ENCODE measurements around the gene GTPBP8. TPM values are rescaled to one million over a fixed set of nuclear protein-coding genes. Genes with fewer than 3 reads are reported as not detected.

Gene GTPBP8
- total RNA-seq (2014; rRNA removed; shearing (Covaris generic)), result 48.9 and 55.3 TPM in 2 replicates

DNA sequence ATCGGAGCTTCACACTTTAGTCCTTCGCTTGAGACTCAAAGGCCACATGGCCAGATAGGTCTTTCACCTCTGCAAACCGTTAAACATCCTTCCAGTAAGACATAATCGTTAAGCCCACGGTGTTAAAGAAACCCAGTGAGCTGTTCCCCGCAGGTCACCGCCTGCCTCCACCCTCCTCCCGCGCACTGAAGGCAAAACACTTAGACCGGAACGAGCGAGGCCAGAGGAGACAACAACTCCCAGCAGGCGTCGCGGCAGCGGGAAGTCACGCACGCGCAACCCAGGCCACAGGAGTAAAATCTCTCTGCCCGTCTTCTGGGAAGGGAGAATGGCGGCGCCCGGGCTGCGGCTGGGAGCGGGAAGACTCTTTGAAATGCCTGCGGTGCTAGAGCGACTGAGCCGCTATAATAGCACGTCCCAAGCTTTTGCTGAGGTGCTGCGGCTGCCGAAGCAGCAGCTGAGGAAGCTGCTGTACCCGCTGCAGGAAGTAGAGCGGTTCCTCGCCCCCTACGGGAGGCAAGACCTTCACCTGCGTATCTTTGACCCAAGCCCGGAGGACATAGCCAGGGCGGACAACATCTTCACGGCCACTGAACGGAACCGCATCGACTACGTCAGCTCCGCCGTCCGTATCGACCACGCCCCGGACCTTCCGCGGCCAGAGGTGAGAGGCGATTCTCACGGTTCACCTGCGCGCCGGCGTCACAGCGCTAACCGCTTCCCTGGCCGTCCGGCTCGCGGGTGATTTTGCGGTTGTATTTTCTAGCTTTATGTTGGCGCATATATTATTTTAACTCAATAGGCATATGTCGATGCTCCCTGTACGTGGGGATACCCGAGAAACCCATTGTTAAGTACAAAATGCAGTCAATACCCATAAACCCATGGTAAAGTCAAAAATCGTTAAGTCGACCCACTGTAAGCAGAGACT, at the start of gene GTPBP8:
GTPBP8 (plus strand) TSS at position 313 of the 931 bp plus-strand sequence; CDS start at position 329, 16 bp downstream.
- peak; percentile 94 for DNase-seq (ENCODE audit: low read depth)

DNA sequence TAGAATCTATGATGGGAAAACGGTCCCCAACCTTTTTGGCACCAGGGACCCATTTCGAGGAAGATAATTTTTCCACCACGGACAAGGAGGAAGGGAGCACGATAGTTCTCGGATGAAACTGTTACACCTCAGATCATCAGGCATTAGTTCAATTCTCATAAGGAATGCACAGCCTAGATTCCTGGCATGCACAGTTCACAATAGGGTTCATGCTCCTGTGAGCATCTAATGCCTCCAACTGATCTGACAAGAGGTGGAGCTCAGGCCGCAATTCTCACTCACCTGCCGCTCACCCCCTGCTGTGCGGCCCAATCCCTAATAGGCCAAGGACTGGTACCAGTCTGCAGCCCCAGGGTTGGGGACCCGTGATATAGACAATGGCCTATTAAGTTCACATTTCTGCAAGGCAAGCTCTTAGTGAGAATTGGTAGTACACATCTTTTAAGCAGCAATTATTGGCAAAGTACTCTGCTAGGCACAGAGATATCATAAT, 42.4 kb upstream of the GTPBP8 start:
- DNase-seq (ENCODE audit: low read depth), result no peak

GRCh38 chr3:112956351-112956750, 34.4 kb upstream of the GTPBP8 start:
- DNase-seq (ENCODE audit: low read depth), result no peak

- no peak for DNase-seq (ENCODE audit: low read depth)
These were observed 31.8 kb upstream of the GTPBP8 start for GRCh38 chr3:112958811-112959560.

GRCh38 chr3:112963683-112964082, 27.1 kb upstream of the GTPBP8 start:
- no peak for DNase-seq (ENCODE audit: low read depth)

GRCh38 chr3:112965656-112966055, 25.1 kb upstream of the GTPBP8 start:
- DNase-seq (ENCODE audit: low read depth), result no peak

- DNase-seq (ENCODE audit: low read depth), result no peak
These were observed 24.2 kb upstream of the GTPBP8 start for GRCh38 chr3:112966633-112967032.

DNA sequence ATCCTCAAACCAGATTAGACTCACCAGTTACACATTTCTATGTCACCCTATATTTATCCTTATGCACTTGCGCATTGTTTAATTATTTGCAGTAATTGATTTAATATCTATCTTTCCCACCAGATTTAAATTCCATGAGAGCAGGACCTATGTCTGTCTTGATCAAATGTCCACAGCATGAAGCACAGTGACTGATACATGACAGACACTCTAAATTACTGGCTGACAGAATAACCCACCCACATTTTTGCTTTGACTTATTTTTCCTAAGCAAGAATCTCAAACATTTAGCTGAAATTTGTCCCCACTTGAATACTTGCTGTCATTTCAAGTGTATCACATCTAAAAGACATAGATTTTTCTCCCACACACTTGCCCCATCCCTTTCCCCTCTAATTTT, 23.4 kb upstream of the GTPBP8 start:
- no peak for DNase-seq (ENCODE audit: low read depth)

GRCh38 chr3:112967828-112968227, 23.0 kb upstream of the GTPBP8 start:
- DNase-seq (ENCODE audit: low read depth), result no peak

DNA sequence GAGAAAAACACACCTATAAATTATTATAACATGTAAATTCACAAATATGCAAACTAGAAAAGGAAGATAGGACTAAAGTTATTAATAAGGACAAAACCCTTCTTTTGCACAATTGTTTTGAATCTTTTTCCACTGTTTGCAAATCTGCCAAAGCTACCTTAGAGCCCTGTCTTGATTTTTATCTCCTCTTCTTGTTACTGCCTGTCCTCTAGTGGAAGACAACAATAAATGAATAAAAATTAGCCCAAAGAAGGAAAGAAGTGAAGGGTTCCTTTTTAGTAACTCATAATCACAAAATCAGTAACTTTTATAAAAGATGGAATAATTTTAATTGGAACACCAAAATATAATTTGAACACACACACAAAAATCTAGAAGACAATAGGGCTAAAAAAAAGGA, 18.6 kb upstream of the GTPBP8 start:
- DNase-seq (ENCODE audit: low read depth), result no peak

DNA sequence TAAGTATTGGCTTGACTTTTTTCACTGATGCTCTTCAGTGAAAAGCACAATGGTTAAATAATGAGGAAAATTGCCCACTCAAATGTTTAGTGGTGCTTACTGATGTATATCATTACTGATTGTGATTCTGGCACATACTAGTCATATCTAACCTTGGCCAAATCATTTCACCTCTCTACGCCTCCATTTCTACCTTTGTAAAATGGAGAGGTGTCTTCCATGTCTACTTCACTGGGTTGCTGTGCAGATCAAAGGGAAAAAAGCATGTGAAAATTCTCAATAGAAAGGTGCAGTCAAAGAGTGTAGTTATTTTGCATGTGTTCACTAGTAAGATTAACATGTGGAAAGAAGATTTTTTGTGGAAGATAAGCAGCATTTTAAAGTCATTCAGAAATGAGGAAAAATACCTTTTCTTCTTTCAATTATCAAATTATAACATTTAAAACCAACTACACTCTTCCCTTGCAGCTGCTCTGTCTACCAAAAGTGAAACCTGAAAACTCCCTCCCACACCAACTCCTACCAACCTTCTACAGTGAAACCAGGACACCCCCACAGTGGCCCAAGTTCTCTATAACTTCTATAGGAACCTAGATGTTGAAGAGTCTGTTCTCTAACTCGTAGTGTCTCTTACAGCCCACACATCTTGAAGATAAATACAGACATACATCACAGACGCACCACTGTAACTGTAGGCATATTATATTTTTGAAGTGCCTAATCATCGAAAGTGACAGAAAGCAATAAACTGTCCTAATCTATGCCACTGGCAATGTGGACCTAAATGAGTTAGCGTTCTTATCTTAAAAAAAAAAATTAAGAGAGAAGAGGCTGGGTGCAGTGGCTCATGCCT, 17.2 kb upstream of the GTPBP8 start:
- no peak for DNase-seq (ENCODE audit: low read depth)

DNA sequence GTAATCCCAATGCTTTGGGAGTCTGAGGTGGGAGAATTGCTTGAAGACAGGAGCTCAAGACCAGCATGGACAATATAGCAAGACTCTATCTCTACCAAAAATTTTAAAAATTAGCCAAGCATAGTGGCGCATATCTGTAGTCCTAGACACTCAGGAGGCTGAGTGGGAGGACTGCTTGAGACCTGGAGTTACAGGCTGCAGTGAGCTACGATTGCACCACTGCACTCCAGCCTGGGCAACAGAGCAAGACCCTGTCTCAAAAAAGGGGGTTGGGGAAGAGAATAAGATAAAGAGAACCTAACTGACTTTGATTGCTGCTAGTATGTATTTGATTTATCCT, 16.6 kb upstream of the GTPBP8 start:
- DNase-seq (ENCODE audit: low read depth), result no peak

DNA sequence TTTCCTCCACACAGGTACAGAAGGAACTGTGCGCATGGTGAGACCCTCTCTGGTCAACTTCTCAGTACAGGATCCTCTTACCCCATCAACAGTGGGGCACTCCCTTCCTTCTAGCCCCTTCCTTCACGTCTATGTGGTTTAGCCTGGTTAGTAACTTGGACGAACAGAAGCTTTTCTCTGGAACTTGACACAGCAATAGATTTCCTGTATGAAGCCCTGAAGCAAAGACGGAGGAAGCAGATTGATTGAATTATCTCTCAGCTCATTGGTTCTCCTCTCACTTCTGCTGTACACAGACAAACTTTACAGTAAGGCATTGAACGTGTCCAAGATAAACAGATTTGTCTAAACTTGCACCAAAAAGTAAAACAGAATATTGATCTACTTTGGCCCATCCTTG, 15.9 kb upstream of the GTPBP8 start, which contains the start of gene CD200R1:
CD200R1 (minus strand) TSS at position 210 of the 400 bp plus-strand sequence. CDS start 246 bp downstream, outside the sequence.
- no peak for DNase-seq (ENCODE audit: low read depth)

GRCh38 chr3:112976001-112976400, 14.8 kb upstream of the GTPBP8 start:
- peak; percentile 47 for DNase-seq (ENCODE audit: low read depth)

DNA sequence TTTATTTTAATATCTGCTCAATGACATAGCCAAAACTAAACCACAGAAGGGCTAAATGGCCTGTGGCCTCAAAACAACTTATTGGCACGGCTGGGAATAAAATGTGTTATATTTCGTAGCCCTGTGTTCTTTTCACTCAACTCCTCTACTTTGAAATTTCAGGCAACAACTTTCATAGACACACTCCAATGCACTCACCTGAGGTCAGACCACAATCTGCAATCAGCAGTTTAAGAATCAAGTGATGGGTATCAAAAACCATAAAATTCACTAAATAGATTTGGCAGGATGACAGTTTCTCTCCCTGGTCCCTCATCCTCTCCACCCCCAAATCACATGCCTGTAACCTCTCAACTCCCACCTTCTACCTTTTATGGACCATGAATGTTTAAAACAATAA, 13.8 kb upstream of the GTPBP8 start:
- no peak for DNase-seq (ENCODE audit: low read depth)

DNA sequence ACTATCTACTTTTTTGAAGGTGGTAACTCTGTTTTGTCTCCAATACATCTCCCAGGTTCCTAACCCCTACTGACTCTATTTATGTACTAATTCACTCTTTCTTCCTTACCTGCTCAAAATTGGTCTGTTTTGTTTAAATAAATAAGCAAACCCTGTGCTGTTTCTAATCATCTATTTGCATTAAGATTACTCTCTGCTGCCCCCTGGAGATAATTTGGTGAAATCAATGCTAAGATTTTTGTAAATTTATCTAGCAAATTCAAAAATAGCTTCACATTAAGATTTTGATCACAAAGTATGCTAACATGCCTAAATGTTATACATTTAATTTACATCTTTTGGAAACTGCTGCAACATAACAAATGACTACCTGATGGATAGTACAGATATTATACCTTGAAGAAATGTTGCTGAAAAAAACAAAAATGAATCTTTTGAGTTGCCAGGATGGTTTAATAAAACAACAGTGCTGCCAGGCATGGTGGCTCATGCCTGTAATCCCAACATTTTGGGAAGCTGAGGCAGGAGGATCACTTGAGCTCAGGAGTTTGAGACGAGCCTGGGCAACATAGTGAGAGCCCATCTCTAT, 11.4 kb upstream of the GTPBP8 start:
- DNase-seq (ENCODE audit: low read depth), result peak; percentile 50

DNA sequence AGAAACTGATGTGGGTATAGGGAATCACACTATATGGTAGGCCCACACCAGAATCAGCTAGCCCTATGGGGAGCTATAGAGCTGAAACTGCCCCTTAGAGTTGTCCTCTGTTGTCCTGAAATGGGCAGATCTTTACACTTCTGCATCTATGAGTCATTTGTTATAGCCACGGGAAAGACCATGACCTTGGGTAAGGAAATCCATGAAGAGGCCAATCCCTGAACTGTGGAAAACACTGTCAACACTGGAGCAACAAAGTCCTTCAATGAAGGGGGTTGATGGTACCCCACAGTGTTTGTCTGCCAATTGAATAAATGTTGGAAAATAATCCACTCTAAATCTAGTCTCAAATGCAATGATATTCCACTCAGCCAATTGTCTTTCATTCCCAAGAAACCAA, 10.7 kb upstream of the GTPBP8 start:
- DNase-seq (ENCODE audit: low read depth), result peak; percentile 17

- DNase-seq (ENCODE audit: low read depth), result no peak
These were observed 8.1 kb upstream of the GTPBP8 start for GRCh38 chr3:112982710-112983109.

DNA sequence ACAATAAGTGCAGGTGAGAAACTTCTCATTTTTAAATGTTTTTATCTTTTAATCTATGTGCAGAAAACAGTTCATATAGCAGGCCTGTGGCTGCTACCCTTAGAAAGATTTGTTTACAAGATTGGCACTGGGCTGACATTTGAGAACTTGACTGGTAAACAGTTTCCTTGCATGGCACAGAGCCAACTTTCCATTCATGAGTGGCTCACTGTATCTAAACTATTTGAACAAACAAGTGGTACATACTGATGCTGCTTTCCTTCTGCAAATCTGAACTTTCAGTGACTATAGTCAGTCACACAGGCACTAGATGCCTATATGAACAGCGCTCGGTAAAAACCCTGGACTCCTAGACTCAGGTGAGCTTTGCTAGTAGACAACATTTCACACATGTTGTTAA, 6.3 kb upstream of the GTPBP8 start:
- DNase-seq (ENCODE audit: low read depth), result peak; percentile 66

DNA sequence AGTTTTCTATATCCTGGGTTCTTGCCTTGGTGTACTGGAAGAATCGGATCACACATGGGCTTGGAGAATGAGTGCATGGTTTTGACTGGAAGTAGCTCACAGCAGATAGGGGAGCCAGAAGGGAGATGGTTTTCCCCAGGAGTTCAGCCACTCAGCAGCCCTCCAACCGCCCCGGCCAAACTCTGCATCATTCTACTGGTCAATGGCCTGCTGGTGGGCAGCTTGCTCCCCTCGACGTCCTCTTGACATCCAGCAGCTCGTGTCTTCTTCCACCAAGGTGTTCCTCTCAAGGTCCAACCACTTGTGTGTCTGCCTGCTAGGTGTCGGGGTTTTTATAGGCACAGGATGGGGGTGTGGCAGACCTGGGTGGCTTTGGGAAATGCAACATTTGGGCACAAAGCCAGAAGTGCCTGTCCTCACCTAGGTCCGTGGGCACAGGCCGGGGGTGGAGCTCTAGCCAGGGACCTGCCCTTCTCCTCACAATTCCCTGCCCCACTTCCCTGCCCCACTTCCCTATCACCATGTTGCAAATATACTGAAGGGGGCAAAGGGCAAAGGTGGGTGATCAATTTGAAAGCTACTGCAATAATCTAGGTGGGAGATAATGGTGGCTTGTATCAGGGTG, 3.0 kb upstream of the GTPBP8 start:
- no peak for DNase-seq (ENCODE audit: low read depth)

DNA sequence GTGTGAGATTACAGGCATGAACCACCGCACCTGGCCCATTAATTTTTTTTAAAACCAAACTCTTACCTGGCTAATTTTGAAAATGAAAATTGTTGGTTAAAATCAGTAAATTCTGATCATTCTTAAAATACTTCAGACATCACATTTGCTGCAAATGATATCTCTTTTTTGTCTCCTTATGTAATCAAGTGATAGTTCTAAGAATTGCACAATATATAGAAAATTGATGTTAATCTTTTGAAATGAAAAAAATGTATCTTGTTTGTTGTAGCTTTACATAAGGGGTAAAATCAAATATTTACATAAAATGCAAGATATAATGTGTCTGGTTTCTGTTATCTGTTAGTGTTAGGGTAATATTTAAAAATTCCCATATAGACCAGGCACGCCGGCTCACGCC, 5.0 kb downstream of the GTPBP8 start:
- no peak for DNase-seq (ENCODE audit: low read depth)
